Fibroblast of skin of back (primary cell): Measurements from ENCODE around the gene MALL.
"Not testable (repeated sequence)": the region's sequence is repeated elsewhere in the genome, so short reads cannot be mapped to it uniquely, and the experiment has no call there.

ENCODE experiments used
- DNase-seq: peaks from one replicate; pipeline ENCODE4 v3.0.0-alpha.2; 2013

The MALL gene

GRCh38 chr2:110120171-110121051 is 4.8 kb upstream of the MALL start:
- DNase-seq, result no peak

- peak; percentile 54 for DNase-seq
Measured at GRCh38 chr2:110116033-110116710, 550 bp upstream of the MALL start.

DNA sequence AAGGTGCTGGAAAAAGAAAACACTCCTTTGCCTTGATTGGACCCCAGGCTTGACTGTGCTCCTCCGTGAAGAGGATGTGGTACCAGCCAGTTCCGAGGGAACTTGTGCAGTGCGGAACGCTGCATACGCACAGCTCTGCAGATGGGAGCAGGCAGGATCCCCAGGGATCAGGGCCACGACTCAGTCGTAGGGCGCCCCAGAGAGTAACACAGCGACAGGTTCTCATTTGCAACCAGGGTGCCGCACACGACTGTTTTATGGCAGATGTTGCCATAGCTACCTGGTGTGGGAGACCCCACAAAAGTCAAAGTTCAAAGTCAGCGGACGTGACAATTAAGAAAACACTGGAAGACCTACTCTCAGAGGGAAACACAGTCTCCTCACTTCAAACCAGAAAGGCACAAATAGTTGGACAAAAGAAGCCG is 779 bp downstream of the MALL start:
- DNase-seq, result no peak

DNA sequence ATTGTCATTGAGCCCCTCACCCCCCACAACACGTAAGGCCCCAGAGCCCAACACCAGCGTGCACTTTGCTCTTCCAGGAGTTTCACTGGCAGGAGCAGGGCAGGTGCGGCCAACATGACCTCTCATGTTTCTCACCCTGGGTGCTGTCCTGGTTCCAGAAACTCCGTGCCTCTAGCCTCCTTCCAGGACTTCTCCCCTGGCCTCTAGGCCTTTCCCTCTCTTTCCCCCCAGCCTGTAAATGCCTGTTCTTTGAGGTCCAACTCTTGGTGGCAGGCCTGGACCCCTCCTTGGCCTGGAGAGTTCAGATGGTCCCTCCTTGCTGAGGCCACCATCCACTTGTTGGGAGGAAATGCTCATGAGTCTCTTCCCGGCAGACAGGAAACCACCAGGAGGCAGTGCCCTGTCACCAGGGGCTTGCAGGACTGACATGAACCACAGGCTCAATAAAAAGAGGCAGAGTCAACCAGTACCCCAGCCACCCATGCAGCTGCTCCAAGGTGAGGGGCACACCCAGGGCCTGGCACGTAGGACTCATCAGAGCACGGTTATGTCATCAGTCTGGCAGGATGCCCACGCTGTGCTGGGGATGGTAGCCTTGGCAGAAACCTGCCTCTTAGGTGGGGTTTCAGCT is 1.5 kb downstream of the MALL start:
- no peak for DNase-seq

DNA sequence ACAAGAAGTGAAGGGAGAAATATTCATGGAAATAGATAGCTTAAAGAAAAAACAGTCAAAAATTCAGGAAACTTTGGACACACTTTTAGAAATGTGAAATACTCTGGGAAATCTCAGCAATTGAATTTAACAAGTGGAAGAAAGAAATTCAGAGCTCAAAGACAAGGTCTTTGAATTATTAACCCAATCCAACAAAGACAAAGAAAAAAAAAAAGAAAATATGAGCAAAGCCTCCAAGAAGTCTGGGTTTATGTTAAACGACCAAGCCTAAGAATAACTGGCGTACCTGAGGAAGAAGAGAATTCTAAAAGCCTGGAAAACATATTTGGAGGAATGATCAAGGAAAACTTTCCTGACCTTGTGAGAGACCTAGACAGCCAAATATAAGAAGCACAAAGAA is 7.3 kb downstream of the MALL start:
- not testable (repeated sequence) for DNase-seq

- no peak for DNase-seq
Measured at GRCh38 chr2:110107092-110108079, 8.2 kb downstream of the MALL start.

- peak; percentile 24 for DNase-seq
Measured at GRCh38 chr2:110106642-110107041, 9.0 kb downstream of the MALL start.

- DNase-seq, result peak; percentile 66
Measured at GRCh38 chr2:110105608-110106467, 9.8 kb downstream of the MALL start.

DNA sequence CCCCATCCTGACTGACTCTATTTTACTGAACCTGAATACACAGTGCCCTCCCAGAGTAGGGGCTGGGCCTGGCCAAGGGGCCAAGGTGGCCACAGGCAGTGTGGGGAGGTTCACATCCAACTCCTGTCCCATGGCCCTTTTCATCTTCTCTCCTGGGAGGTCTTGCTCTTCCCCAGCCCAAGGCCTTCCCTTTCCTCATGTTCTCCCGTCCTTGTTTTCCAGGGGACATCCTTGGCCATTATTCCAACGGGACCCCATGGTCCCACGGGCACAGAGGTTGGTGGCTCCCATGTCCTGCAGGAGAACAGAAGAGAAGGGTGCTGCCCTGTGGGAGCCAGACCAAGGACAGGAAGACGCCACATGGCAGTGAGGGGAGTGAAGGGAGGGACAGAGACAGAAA is 10.4 kb downstream of the MALL start:
- no peak for DNase-seq

DNA sequence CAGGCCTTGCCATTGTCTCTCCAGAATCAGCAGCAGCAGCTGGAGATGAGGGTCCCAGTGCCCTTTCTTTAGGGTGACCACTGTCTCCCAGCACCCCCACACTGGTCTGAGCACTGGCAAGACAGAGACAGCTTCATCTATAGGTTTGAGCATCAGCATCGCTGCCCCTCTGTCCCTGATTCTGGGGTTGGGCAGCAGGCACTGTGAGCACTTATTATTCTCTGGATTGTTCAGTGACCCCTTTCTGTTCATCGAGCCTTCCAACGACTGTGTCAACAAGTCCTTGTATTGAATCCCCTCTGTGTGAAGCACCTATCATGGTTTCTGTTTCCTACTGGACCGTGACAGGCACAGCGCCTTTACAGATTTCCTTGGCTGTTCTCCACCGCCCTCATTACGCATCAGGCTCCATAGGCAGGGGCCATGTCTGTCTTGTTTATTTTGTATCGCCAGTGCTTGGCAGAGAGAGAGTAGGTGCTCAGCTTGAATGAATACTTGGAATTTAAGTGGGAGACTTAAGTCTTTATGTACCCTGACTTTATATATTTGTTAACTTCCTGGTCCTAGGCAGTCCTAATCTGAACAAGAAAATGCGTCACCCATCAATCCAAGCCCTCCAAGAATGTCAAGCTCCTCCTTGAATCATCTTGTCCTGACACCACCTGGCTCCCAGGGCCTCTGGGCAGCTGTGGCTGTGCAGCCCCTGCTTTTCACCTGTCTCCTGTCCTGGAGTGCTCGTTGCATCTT is 11.4 kb downstream of the MALL start:
- no peak for DNase-seq

- no peak for DNase-seq
Measured at GRCh38 chr2:110103061-110103961, 12.3 kb downstream of the MALL start.

DNA sequence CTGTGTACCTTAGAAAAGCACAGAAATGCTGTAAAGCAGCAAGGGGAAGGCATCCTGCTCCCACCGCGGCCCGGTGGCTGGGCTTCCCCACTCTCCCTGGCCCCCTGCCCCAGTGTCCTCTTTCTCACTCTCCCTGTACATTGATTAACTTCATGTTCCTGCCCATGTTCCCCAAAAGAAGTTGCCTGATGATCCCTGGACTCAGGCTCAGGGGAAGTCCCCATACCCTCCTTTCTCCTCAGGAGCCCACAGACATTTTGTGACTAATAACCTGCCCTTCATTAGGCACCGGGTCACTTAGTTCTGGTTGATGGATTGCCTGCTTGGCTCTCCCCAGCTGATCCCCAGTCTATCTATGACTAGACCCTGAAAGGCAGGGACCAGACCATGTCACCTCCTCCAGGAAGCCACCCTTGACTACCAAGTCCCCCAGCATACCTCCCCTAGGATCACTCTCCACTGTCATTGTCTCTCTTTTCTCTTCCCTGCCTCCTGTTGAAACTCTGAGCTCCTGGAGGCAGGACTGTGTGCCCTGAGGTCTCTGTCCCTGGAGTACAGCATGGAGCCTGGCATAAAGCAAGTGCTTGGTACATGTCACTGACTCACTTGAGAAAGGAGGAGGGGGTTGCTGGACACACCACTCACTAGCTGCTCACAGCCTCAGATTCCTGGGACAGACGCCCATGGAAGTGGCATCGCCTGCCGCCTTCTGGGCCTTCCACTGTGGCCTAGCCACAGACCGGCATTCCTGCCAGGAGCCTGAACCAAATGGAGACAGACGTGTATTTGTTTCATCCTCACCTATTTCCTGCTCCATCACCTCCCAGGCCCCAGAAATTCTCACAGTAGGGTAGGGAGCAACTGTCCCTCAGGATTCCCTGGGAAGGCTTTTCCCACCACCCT is 13.5 kb downstream of the MALL start:
- peak; percentile 39 for DNase-seq

- DNase-seq, result peak; percentile 100
Measured at GRCh38 chr2:110101280-110101844, 14.3 kb downstream of the MALL start.

GRCh38 chr2:110100880-110101279 is 14.7 kb downstream of the MALL start:
- DNase-seq, result not testable (repeated sequence)

GRCh38 chr2:110100480-110100879 is 15.1 kb downstream of the MALL start:
- DNase-seq, result no peak

- DNase-seq, result no peak
Measured at GRCh38 chr2:110099471-110100225, 16.0 kb downstream of the MALL start.

- DNase-seq, result no peak
Measured at GRCh38 chr2:110099038-110099425, 16.6 kb downstream of the MALL start.
